ENCODE data around the gene GNAO1. TPM values are rescaled to one million over a fixed set of nuclear protein-coding genes. Genes with fewer than 3 reads are reported as not detected.

Gene GNAO1
- total and polyA plus RNA-seq, 2 donors (not counting 1 experiment from before 2014, with no cell fraction given) = 0.13 to 5.1 TPM

- Mint-ChIP-seq H3K9me3 (ENCODE audit: insufficient read depth) (no peaks in the 10 kb centered on the region), H3K4me1 (peaks cover 4% of the 10 kb centered on the region), H3K27ac (no peak overlapping the region), H3K4me3 (no peak overlapping the region), H3K27me3 (peaks cover 17% of the 10 kb centered on the region)
- Histone ChIP-seq H3K4me3 (ENCODE audit: control extremely low read depth in 1 of 5, extremely low read depth in 1 of 5, insufficient read depth in 1 of 5, low read depth in 2 of 5, low read length in 4 of 5) (no peak overlapping the region), H3K27ac (ENCODE audit: low read length in 2 of 2) (no peak overlapping the region), H2AFZ (ENCODE audit: insufficient read depth, low read depth, low read length, poor library complexity, severe bottlenecking) (no peak overlapping the region), H3K4me2 (replicated peaks; ENCODE audit: low read depth, low read length, poor library complexity, severe bottlenecking) (no peak overlapping the region), H3K36me3 (replicated peaks in 1 of 2; ENCODE audit: control extremely low read depth in 1 of 2, control insufficient read depth in 1 of 2, extremely low read depth in 1 of 2, insufficient read depth in 2 of 2, low read length in 1 of 2) (no peaks in the 10 kb centered on the region), H3K9ac (ENCODE audit: low read length) (no peak overlapping the region), H3K27me3 (replicated peaks in 1 of 4; ENCODE audit: control extremely low read depth in 1 of 4, control insufficient read depth in 3 of 4, insufficient read depth in 4 of 4, low read length in 3 of 4) (peaks cover 0 to 5% (median 1%) of the 10 kb centered on the region in 4 experiments), H3K79me2 (ENCODE audit: control insufficient read depth, insufficient read depth, low read length) (no peaks in the 10 kb centered on the region), H3K9me3 (ENCODE audit: control extremely low read depth in 1 of 3, control insufficient read depth in 2 of 3, insufficient read depth in 1 of 3, low read length in 2 of 3) (no peaks in the 10 kb centered on the region), H3K4me1 (ENCODE audit: control insufficient read depth in 2 of 2, insufficient read depth in 2 of 2, low read length in 2 of 2) (peaks cover 0 to 3% of the 10 kb centered on the region in 2 donors), H4K20me1 (ENCODE audit: control insufficient read depth, insufficient read depth, low read length, poor library complexity, severe bottlenecking) (no peaks in the 10 kb centered on the region)
- DNase-seq (no peak), ATAC-seq (ENCODE audit: low read depth) (no peak)
- ChIA-PET CTCF (interaction anchor here (1.1 kb wide), 1 partner anchor 14 kb away, joined by 4 read pairs; no protein-coding TSS in a partner anchor), POLR2A (no interaction called here)
- TF ChIP-seq EZH2 (IDR thresholded peaks at IDR 0.05; ENCODE audit: borderline replicate concordance, insufficient read depth, low read depth, low read length, poor library complexity, severe bottlenecking) = no peak
- no peak for TF ChIP-seq CTCF (IDR thresholded peaks at IDR 0.05)
- 63% methylated on average over 6 of the region's 14 CpGs for WGBS (ENCODE audit: insufficient coverage)
- intact Hi-C loops (cut with micrococcal nuclease) = no loop called here
Observed at GRCh38 chr16:56300891-56301850, 109.9 kb downstream of the GNAO1 start.

GRCh38 chr16:56302506-56302905 is 111.2 kb downstream of the GNAO1 start:
- H3K9me3 ChIP-seq (ENCODE audit: control extremely low read depth in 1 of 3, control insufficient read depth in 2 of 3, insufficient read depth in 1 of 3, low read length in 2 of 3) = no peaks in the 10 kb centered on the region
- Mint-ChIP-seq H3K9me3 (ENCODE audit: insufficient read depth) (no peaks in the 10 kb centered on the region), H3K4me3 (no peak overlapping the region), H3K27ac (no peak overlapping the region), H3K4me1 (peaks cover 3% of the 10 kb centered on the region), H3K27me3 (peaks cover 15% of the 10 kb centered on the region)
- H4K20me1 ChIP-seq (ENCODE audit: control insufficient read depth, insufficient read depth, low read length, poor library complexity, severe bottlenecking) = no peaks in the 10 kb centered on the region
- ATAC-seq (ENCODE audit: low read depth) (no peak), DNase-seq (no peak)
- POLR2A ChIA-PET = no interaction called here
- no peak overlapping the region for H3K4me3 ChIP-seq (ENCODE audit: control extremely low read depth in 1 of 5, extremely low read depth in 1 of 5, insufficient read depth in 1 of 5, low read depth in 2 of 5, low read length in 4 of 5)
- H3K27ac ChIP-seq (ENCODE audit: low read length in 2 of 2) = no peak overlapping the region
- H3K27me3 ChIP-seq (replicated peaks in 1 of 4; ENCODE audit: control extremely low read depth in 1 of 4, control insufficient read depth in 3 of 4, insufficient read depth in 4 of 4, low read length in 3 of 4) = peaks cover 0 to 9% (median 0%) of the 10 kb centered on the region in 4 experiments
- H3K36me3 ChIP-seq (replicated peaks in 1 of 2; ENCODE audit: control extremely low read depth in 1 of 2, control insufficient read depth in 1 of 2, extremely low read depth in 1 of 2, insufficient read depth in 2 of 2, low read length in 1 of 2) = no peaks in the 10 kb centered on the region
- intact Hi-C loops (cut with micrococcal nuclease) = no loop called here
- H3K4me2 ChIP-seq (replicated peaks; ENCODE audit: low read depth, low read length, poor library complexity, severe bottlenecking) = no peak overlapping the region
- no peak overlapping the region for H3K9ac ChIP-seq (ENCODE audit: low read length)
- no peak for TF ChIP-seq CTCF (IDR thresholded peaks at IDR 0.05)
- TF ChIP-seq EZH2 (IDR thresholded peaks at IDR 0.05; ENCODE audit: borderline replicate concordance, insufficient read depth, low read depth, low read length, poor library complexity, severe bottlenecking) = no peak
- 98% methylated on average over 5 of the region's 5 CpGs for WGBS (ENCODE audit: insufficient coverage)
- CTCF ChIA-PET = no interaction called here
- no peaks in the 10 kb centered on the region for H3K4me1 ChIP-seq (ENCODE audit: control insufficient read depth in 2 of 2, insufficient read depth in 2 of 2, low read length in 2 of 2)
- H3K79me2 ChIP-seq (ENCODE audit: control insufficient read depth, insufficient read depth, low read length) = no peaks in the 10 kb centered on the region
- H2AFZ ChIP-seq (ENCODE audit: insufficient read depth, low read depth, low read length, poor library complexity, severe bottlenecking) = no peak overlapping the region

All from B cell (primary cell).